Measurements from ENCODE around the gene ATP2B2. TPM values are rescaled to one million over a fixed set of nuclear protein-coding genes. Genes with fewer than 3 reads are reported as not detected.

The ATP2B2 gene
- total RNA-seq, 1 experiment from 2014 or later: not detected

DNA sequence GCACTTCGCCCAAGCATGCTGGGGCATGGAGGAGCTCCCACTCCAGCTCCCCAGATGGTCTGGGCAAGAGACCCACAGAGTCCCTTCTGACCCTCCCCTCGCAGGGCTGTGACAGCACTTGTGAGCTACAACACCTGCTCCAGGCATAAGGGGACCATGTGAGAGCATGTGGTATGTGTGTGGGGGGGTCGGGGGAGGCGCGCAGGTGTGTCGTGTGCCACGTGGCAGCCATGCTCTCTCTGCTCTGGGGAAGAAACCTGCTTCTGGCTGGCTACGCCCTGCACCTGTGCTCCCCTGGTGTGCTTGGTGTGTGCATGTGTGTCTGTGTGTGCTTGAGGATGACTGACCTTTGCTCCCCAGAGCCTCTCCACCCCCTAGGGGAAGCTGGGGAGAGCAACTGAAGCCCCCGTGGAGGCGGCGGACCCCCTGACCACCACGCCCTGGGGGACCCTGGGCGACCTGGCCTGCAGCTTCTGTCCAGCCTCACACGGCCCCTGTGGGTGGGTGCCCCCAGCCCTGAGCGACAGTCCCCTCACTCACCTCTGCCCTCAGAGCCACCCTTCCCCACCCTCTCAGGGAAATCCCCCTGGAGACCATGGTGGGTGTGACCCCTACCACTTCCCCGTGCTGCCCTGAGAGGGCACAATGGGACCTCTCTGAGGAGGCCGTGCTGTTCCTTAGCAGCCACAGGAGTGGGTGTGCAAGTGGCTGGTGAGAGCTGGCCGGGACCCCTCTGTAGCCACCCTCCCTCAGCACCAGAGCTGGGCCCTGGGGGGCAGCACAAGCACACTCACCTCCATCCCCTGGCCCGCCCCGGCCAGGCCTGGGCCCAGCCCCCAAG, 167.8 kb downstream of the ATP2B2 start:
- H3K27me3 ChIP-seq: peaks cover 44% of the 10 kb centered on the region
- H3K9me3 ChIP-seq (replicated peaks): no peaks in the 10 kb centered on the region
- H3K36me3 ChIP-seq: no peaks in the 10 kb centered on the region
- no peaks in the 10 kb centered on the region for H3K4me1 ChIP-seq
- H3K27ac ChIP-seq: no peak overlapping the region
- H3K4me3 ChIP-seq: no peak overlapping the region
- DNase-seq: no peak

DNA sequence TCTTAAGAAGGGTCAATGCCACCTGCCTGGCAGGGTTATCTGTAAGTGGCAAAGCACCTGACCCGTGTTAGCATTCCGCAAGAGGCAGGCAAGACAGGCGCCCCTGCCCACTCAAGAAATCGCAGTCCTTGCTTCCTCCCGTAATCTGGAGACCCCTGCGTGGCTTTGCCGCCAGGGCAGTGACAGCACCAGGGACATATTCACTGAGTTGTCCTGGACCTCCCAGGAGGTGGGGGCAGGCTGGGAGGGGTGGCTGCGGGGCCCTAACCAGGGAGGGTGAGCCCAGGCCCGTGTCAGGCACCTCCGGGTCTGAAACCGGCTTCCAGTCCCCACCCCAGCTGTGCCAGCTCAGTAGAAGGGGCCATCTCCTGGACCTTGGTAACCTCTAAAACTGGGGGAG, 168.6 kb downstream of the ATP2B2 start:
- no peak for DNase-seq
- Histone ChIP-seq H3K4me1 (no peaks in the 10 kb centered on the region), H3K27ac (no peak overlapping the region), H3K27me3 (peaks cover 44% of the 10 kb centered on the region), H3K9me3 (replicated peaks) (no peaks in the 10 kb centered on the region), H3K4me3 (no peak overlapping the region), H3K36me3 (no peaks in the 10 kb centered on the region)

DNA sequence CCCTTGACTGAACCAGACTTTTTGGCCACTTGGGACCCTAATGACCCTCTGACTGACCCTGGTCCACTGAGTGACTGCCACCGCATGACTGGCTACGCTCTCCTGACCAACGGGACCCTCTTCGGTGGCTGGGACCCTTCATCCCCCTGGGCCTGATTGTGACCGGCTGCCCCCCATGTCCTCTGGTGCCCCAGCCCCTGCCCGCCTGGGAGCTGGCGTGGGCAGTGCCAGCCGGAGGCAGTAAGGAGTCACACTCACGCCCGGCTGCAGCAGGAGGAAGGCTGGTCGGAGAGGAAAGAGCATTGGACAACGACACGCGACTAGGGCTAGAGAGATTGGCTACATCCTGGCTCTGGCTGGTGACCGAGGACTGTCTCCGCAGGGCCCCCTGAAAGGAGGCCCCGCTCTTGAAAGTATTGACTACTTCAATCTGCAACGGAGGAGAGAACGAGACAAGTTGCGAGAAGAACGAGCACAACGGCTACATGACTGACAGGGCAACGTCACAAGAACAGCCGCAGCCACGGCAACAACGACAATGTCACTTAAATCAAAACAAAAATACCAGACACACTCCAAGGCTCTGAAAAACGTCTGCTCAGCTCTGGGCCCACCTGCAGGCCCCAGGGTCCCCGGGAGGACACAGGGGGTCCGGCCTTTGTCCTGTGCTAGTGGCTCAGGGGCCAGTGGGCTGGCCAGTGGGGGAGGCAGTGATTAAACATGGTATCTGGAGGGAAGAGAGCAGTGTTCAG, 169.3 kb downstream of the ATP2B2 start:
- Histone ChIP-seq H3K4me3 (no peak overlapping the region), H3K4me1 (no peaks in the 10 kb centered on the region), H3K36me3 (no peaks in the 10 kb centered on the region), H3K27me3 (peaks cover 45% of the 10 kb centered on the region), H3K9me3 (replicated peaks) (no peaks in the 10 kb centered on the region), H3K27ac (no peak overlapping the region)
- DNase-seq: no peak

DNA sequence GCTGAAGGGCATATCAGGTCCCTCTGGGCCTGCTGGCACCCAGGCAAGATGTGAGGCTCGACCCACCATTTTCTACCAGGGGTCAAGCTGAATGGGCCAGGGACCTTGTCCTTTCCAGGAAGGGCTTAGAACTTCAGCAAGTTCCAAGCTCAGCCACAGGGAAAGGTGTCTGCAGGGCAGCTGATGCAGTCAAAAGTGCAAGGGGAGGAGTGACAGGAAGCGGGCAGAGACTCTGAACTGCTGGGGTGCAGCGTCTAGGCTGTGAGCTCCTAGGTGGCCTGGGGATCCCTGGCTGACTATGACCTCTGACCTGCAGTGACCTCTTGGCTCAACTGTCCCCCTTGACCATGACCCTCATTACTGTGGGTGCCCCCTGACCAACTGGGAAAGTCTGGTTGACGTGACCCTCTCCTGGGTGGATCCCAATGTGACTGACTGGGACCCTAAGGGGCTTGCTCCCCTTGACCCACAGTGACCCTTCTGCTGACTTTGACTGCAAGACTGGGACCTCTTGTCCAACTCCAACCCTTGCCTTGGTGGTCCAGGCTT, 170.1 kb downstream of the ATP2B2 start:
- Histone ChIP-seq H3K27ac (no peak overlapping the region), H3K36me3 (no peaks in the 10 kb centered on the region), H3K4me1 (no peaks in the 10 kb centered on the region), H3K9me3 (replicated peaks) (no peaks in the 10 kb centered on the region), H3K4me3 (no peak overlapping the region), H3K27me3 (peaks cover 45% of the 10 kb centered on the region)
- DNase-seq: no peak

DNA sequence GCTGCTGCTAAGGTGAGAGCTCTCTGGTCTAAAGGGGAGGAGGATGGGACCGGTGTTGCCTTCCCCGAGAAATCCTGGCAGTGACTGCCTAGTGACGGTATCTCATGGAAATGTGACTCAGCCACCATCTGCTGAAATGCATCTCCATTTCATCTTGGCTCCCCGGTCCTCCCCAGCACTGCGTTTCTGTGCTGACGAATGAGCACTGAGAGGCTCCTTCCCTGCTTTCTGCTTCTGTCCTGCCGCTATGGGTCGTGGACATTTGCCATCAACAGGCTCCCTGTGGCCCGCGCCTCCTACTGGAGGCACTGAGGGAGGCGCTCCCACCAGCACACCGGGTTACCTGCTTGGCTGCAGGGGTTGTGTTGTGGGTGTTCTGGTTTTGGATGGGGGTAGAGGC, 170.9 kb downstream of the ATP2B2 start:
- Histone ChIP-seq H3K4me1 (no peaks in the 10 kb centered on the region), H3K27ac (no peak overlapping the region), H3K4me3 (no peak overlapping the region), H3K9me3 (replicated peaks) (no peaks in the 10 kb centered on the region), H3K27me3 (peaks cover 45% of the 10 kb centered on the region), H3K36me3 (no peaks in the 10 kb centered on the region)
- DNase-seq: no peak

DNA sequence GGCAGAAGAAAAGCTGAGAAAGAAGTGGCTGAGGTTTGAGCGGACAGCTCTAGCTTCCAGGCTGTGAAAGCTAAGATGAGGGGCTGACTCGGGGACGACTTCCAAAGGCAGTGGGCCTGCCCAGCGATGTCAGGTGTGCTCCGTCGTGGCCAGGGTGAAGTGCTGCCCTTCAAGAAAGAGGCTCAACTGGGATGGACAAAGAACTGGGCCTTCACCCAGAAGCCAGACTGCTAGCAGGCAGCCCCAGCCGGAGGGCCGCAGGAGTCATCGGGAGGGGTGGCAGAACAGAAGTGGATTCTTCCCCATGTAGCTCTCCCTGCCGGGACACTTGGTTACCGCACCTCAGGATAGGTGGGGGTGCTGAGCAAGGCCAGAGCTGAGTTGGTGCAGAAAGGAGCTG, 171.3 kb downstream of the ATP2B2 start:
- no peaks in the 10 kb centered on the region for H3K4me1 ChIP-seq
- peaks cover 46% of the 10 kb centered on the region for H3K27me3 ChIP-seq
- H3K27ac ChIP-seq: no peak overlapping the region
- H3K36me3 ChIP-seq: no peaks in the 10 kb centered on the region
- no peak for DNase-seq
- no peaks in the 10 kb centered on the region for H3K9me3 ChIP-seq (replicated peaks)
- no peak overlapping the region for H3K4me3 ChIP-seq

DNA sequence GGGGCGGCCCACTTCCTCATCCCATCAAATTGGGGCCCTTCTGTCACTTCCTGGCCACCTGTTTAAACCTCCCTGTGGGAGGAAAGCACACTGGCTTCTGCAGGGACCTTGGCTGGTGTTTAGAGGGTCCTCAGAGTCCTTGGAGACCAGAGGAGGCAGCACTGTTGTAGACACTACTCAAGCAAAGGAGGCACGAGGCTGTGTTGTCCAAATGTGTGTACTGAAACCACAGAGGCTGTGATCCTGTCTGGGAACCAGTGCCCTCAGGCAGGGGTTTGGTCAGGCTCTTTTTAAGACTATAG, 172.1 kb downstream of the ATP2B2 start:
- Histone ChIP-seq H3K4me1 (no peaks in the 10 kb centered on the region), H3K36me3 (no peaks in the 10 kb centered on the region), H3K27me3 (peaks cover 45% of the 10 kb centered on the region), H3K9me3 (replicated peaks) (no peaks in the 10 kb centered on the region), H3K4me3 (no peak overlapping the region), H3K27ac (no peak overlapping the region)
- no peak for DNase-seq

DNA sequence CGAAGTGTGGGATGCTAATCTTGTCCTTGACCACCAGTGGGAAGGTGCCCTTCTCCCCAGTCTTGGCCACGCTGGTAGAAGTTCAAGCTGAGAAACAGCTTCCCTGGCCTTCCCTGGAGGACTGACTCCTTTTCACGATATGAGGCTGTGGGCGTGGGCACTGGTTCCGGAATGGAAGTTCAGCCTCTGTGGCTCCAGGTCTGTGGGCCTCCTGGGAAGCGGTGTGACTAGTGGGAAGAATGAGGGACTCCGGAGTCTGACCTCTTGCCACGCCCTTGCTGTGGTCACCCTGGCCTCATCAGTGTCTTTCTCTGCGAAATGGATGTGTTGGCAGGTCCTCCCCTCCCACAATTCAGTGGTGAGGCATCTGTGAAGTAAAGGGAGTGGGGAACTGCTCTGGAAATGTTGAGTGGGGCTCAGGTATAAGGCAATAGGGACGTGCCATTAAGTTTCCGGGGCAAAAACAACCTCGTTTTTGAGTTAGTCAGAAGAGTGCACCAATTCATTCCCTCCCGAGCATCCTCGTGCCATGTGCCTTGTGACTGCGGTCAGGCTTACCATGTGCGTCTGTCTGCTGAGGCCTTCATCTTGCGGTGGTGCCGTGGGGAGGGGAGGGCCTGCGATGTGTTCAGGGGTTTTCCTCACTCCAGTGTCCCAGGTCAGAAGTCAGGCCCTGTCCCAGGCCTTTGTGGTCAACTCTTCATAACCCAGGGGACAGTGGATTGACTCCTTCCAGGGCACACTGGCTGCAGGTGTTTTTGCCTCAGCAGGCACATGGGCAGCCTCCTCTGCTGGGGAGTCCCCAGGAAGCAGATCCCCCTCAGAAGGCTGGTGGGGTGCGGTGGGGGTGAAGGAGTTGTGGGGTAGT, 172.7 kb downstream of the ATP2B2 start:
- no peak for DNase-seq

DNA sequence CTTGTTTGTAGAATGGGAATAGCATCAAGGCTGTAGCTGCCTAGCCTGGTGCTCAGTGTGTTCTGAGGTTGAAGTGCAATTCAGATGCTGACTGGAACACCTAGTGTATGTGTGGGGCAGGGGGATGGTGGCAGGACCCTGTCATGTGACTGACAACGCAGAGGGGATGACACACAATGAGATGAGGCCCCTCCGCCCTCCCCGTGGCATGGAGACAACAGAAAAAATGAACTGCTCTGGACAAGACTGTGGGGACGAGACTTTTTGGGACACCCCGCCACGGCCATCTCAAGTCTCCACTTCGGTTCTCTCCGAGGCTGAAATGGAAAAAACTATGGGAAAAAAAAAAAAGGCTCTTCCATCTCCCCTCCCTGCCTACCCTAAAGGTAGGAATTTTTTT, 174.1 kb downstream of the ATP2B2 start:
- DNase-seq: no peak
- H3K36me3 ChIP-seq: no peaks in the 10 kb centered on the region
- no peaks in the 10 kb centered on the region for H3K9me3 ChIP-seq (replicated peaks)
- no peaks in the 10 kb centered on the region for H3K4me1 ChIP-seq
- peaks cover 35% of the 10 kb centered on the region for H3K27me3 ChIP-seq
- H3K27ac ChIP-seq: no peak overlapping the region
- H3K4me3 ChIP-seq: no peak overlapping the region

More for the DNA sequence above, 172.7 kb downstream of the ATP2B2 start:
- H3K27me3 ChIP-seq: peaks cover 40% of the 10 kb centered on the region
- no peak overlapping the region for H3K27ac ChIP-seq
- H3K4me1 ChIP-seq: no peaks in the 10 kb centered on the region
- no peaks in the 10 kb centered on the region for H3K9me3 ChIP-seq (replicated peaks)
- no peaks in the 10 kb centered on the region for H3K36me3 ChIP-seq
- H3K4me3 ChIP-seq: no peak overlapping the region

DNA sequence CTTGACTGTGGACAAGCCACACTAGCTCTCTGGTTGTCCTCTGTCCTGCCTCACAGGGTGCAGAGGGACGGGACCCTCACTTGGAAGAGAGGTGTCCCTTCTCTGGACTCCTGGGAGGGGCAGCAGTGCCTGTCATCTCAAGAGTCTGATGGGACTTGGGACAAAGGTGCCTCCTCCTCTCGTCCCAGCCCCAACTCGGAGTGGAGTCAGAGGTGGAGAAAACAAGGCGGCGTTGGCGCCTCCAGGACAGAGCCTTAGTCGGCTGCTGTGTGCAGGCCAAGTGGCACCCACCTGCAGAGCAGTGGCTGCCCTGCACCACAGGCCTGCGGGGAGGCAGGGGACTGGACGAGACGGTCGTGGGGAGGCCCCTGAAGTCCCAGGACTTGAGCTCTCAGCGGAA, 175.1 kb downstream of the ATP2B2 start:
- peaks cover 30% of the 10 kb centered on the region for H3K27me3 ChIP-seq
- DNase-seq: no peak
- no peak overlapping the region for H3K27ac ChIP-seq

DNA sequence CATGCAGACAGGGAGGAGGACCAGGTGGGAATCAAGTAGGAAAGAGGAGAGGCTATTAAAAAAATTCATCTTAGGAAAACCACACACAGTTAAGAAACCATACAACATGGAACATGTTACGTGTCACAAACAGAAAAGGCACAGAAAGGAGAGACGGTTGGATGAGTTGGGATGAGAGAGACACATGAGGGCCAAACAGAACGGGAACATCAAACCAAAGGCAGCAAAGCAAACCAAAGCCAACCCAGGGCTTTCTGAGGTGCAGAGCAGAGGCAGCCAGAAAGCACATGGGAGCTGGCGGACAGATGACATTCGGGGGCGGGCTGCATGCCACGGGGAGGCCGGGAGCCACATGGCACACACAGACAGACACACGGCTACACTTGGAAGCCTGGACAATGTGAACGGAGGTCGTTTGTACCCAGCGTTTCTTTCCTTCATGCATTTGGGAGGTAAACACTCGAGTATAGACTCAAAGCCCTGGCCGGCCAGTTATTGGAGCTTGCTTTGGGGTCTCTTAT, 175.8 kb downstream of the ATP2B2 start:
- Histone ChIP-seq H3K4me3 (no peak overlapping the region), H3K27ac (no peak overlapping the region), H3K36me3 (no peaks in the 10 kb centered on the region), H3K27me3 (peaks cover 28% of the 10 kb centered on the region), H3K9me3 (replicated peaks) (no peaks in the 10 kb centered on the region), H3K4me1 (no peaks in the 10 kb centered on the region)
- DNase-seq: no peak

More for the DNA sequence above, 175.1 kb downstream of the ATP2B2 start:
- Histone ChIP-seq H3K36me3 (no peaks in the 10 kb centered on the region), H3K4me3 (no peak overlapping the region), H3K9me3 (replicated peaks) (no peaks in the 10 kb centered on the region), H3K4me1 (no peaks in the 10 kb centered on the region)

DNA sequence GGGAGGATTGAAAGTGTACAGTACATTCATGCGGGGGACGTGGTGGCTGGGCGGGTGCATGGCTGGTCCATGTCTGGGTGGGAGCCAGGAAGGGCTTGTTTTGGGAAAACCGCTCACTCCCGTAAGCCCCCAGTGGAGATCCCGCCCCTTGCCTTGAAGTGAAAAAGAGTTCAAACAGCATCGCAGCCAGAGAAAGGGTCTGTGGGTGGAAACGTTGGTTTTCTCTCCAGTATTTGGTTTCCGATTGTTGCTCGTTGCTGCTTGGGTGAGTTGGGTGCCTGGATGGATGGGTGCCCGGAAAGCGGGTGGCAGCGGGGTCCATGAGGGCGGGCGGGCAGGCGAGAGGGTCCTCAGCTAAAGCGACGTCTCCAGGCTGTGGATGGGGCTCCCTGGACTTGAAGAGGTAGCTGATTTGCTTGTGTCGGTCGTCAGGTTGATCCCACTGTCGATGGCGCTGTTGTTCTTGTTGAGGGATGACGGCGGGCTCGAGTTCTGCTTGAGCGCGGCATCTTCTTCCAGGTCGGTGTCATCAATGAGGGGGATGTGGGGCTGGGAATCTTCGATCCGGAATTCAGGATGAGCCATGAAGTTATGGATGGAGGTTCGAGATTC, 176.8 kb downstream of the ATP2B2 start:
- H3K27me3 ChIP-seq: peaks cover 28% of the 10 kb centered on the region
- H3K4me3 ChIP-seq: no peak overlapping the region
- H3K9me3 ChIP-seq (replicated peaks): no peaks in the 10 kb centered on the region
- no peaks in the 10 kb centered on the region for H3K36me3 ChIP-seq
- no peak overlapping the region for H3K27ac ChIP-seq
- no peaks in the 10 kb centered on the region for H3K4me1 ChIP-seq
- DNase-seq: no peak

DNA sequence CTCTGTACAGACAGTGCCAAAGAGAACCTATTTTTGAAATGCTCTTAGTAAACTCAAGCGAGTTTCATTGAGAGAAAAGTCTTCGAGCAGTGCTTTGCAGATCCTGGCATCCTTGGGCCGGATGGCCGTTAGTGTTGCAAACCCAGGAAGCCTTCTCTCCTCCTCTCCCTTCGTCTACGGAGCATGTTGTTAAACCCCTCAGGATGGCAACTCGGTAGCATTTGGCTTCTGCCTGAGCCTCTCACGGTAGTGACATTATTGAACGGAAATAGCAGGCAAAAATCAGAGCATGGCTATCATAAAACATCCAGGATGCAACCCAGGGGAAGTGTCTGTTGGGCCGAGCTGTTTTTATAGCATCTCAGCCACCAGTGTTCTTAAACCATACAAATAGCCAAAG, 177.8 kb downstream of the ATP2B2 start:
- H3K36me3 ChIP-seq: no peaks in the 10 kb centered on the region
- H3K4me1 ChIP-seq: no peaks in the 10 kb centered on the region
- H3K27me3 ChIP-seq: peaks cover 28% of the 10 kb centered on the region

DNA sequence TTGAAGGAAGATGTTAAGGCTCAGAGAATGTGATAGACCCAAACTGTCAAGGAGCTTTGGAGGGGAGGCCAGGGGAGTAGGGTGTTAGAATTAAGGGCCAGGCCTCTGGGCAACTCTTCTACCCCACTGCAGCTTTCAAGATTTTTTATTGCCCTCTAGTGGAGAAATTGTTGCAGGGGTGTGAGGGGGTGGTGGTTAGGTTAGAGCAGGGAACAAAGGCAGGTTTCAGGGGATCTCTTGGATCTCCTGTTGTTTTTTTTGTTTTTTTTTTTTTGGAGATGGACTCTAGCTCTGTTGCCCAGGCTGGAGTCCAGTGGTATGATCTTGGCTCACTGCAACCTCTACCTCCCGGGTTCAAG, 183.1 kb downstream of the ATP2B2 start:
- H3K36me3 ChIP-seq: peaks cover 13% of the 10 kb centered on the region
- H3K4me3 ChIP-seq: no peak overlapping the region
- peak in 1 of 2 experiments; percentile 51 for DNase-seq
- H3K27me3 ChIP-seq: peaks cover 5% of the 10 kb centered on the region; the same call in 1 of the 2 replicates
- no peaks in the 10 kb centered on the region for H3K9me3 ChIP-seq (replicated peaks)
- H3K27ac ChIP-seq: no peak overlapping the region
- no peaks in the 10 kb centered on the region for H3K4me1 ChIP-seq

More for the DNA sequence above, 177.8 kb downstream of the ATP2B2 start:
- Histone ChIP-seq H3K27ac (no peak overlapping the region), H3K9me3 (replicated peaks) (no peaks in the 10 kb centered on the region), H3K4me3 (no peak overlapping the region)
- DNase-seq: no peak
